Esophagus muscularis mucosa (tissue), 4 donors: Measurements from ENCODE around the gene PPARG. TPM values are rescaled to one million over a fixed set of nuclear protein-coding genes. Genes with fewer than 3 reads are reported as not detected.
A peak's percentile ranks its signal among the peaks of the same experiment; 100 is the strongest.

Experiments used
- DNase-seq: peaks from one replicate; pipeline ENCODE4 v3.0.0-alpha.2; 2017; ENCODE audit errors: extremely low spot score
- H3K27ac ChIP-seq, 4 donors: fragments of 200-600 bp; sonication (generic); replicated peaks in 1 of 4; 1 replicate in 3 of 4; 2 replicates in 1 of 4; pipeline ENCODE4 v1.5.1; 2016 to 2019; ENCODE audit warnings: mild to moderate bottlenecking in 1 of 4
- H3K27me3 ChIP-seq, 4 donors: fragments of 200-600 bp; sonication (generic); one replicate each; pipeline versions ENCODE4 v1.5.1 to v1.6.0; 2016 to 2019
- H3K36me3 ChIP-seq, 4 donors: fragments of 200-600 bp; sonication (generic); one replicate each; pipeline ENCODE4 v1.5.1; 2016 to 2019
- H3K4me1 ChIP-seq, 4 donors: fragments of 200-600 bp; sonication (generic); one replicate each; pipeline ENCODE4 v1.5.1; 2016 to 2019
- H3K4me3 ChIP-seq, 4 donors: fragments of 200-600 bp; sonication (generic); 1 replicate in 2 of 4; 2 replicates in 2 of 4; pipeline ENCODE4 v1.5.1; 2016 to 2019; ENCODE audit warnings: mild to moderate bottlenecking in 4 of 4, moderate library complexity in 1 of 4
- H3K9me3 ChIP-seq, 4 donors: fragments of 200-600 bp; sonication (generic); 1 replicate in 3 of 4; 2 replicates in 1 of 4; pipeline ENCODE4 v1.5.1; 2016 to 2019
- EP300 ChIP-seq: sonication (generic); formaldehyde crosslinking; IDR thresholded peaks from one replicate; pipeline ENCODE4 v1.6.1; 2017; ENCODE audit warnings: antibody characterized with exemption
- POLR2A ChIP-seq: fragments of 450-650 bp; IDR thresholded peaks from one replicate; pipeline ENCODE4 v1.6.1; 2017; ENCODE audit warnings: antibody characterized with exemption, moderate library complexity, mild to moderate bottlenecking, low read depth
- POLR2AphosphoS5 ChIP-seq, 2 donors: sonication (generic); formaldehyde crosslinking; IDR thresholded peaks; one replicate each; pipeline ENCODE4 v1.6.1; 2017; ENCODE audit warnings: antibody characterized with exemption in 2 of 2
- WGBS: methylation state at CpG from one replicate; pipeline ENCODE4 v1.1.5; 2018; 5-methylcytosine and 5-hydroxymethylcytosine counted together
- intact Hi-C: fragments of 100-400 bp; cut with DNase I; formaldehyde crosslinking; loops from one replicate; pipeline ENCODE4 v1.15.1; 2023
- total RNA-seq, 4 donors: library from RNA; depleted of rRNA; stranded (reverse); fragments of >200 nt; gene quantifications; one replicate each; pipeline versions ENCODE4 v1.1.0 to v1.2.1, GENCODE V29; 2016
- TF ChIP-seq, protein P1 (sequence below), 3 experiments: fragments of 200-600 bp in 2 of 3; fragments of 450-650 bp in 1 of 3; sonication (generic) in 2 of 3; IDR thresholded peaks; one replicate each; pipeline ENCODE4 v1.5.1; 2017 to 2019; ENCODE audit warnings: antibody characterized with exemption in 3 of 3, mild to moderate bottlenecking in 2 of 3, moderate library complexity in 1 of 3

Gene PPARG
- total RNA-seq, 4 donors from 2014 or later, result 3.7 to 10.6 (median 8.8) TPM

DNA sequence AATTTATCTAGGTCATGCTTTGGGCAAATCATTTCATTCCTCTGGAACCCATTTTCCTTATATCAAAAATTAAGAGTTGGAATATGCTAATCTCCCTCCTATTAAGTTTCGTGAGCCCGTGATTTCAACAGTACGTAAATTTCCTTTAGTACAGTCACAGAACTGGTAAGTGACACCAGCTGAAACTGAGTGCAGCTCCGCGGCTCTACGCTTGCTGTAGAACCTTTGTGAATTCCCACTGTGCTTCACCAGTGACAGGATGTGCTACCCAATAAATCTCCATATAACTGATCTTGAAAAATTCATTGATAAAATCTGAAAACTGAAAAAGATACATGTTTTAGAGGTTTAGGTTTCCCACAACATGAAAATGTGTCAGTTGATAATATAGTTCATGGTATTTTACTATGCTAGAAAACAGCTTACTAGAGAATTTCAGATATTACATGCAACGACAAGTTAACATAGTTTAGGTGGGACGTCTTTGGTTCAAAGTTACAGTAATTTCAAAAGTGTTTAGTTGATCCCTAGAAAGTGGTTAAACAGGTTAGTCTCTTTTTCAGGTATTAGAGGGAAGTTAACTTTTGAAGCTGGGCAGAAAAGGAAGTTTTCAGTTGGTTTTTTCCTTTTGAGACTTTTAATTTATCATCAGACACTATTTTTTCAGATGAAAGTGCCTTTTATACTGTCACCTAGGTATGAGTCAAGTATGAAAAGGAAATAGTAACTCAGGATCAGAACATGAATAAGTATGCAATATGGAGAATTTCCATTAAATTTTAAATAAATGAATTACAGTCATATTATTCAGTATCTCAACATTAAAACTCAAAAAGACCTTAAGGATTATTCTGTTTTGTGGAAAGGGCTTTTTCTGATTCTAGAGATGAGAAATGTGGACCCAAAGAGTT, 57.0 kb downstream of the PPARG start:
- Histone ChIP-seq H3K4me1 (peaks cover 0 to 4% (median 1%) of the 10 kb centered on the region in 4 donors), H3K4me3 (no peak overlapping the region), H3K27ac (no peak overlapping the region), H3K9me3 (no peaks in the 10 kb centered on the region), H3K27me3 (peaks cover 0 to 4% (median 0%) of the 10 kb centered on the region in 4 donors), H3K36me3 (no peaks in the 10 kb centered on the region)
- intact Hi-C loops, result no loop called here
- TF ChIP-seq POLR2AphosphoS5 (IDR thresholded peaks at IDR 0.05), result no peak
- TF ChIP-seq POLR2A, result no peak
- TF ChIP-seq EP300, result no peak
- TF ChIP-seq, protein P1, sequence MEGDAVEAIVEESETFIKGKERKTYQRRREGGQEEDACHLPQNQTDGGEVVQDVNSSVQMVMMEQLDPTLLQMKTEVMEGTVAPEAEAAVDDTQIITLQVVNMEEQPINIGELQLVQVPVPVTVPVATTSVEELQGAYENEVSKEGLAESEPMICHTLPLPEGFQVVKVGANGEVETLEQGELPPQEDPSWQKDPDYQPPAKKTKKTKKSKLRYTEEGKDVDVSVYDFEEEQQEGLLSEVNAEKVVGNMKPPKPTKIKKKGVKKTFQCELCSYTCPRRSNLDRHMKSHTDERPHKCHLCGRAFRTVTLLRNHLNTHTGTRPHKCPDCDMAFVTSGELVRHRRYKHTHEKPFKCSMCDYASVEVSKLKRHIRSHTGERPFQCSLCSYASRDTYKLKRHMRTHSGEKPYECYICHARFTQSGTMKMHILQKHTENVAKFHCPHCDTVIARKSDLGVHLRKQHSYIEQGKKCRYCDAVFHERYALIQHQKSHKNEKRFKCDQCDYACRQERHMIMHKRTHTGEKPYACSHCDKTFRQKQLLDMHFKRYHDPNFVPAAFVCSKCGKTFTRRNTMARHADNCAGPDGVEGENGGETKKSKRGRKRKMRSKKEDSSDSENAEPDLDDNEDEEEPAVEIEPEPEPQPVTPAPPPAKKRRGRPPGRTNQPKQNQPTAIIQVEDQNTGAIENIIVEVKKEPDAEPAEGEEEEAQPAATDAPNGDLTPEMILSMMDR (IDR thresholded peaks at IDR 0.05), result no peak
- no peak for DNase-seq
- 86% methylated on average over 8 of the region's 8 CpGs for WGBS

DNA sequence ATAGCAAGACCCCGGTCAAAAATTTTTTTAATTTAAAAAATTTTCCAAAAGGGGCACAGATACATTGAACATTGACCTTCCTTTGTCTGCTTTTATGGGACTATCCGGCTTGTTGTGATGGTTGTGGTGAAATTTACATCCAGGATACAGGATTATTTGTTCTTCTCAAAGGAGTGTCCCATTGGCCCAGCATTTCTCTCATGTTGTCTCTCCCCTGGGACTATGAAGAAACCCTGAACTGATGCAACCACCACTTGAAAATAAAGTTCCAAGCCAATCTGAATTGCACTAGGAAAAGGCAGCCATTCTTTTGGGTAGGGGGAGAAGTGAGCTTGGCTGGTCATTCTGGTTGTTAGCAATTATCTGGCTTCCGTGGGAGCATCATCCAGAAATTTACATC, 58.4 kb downstream of the PPARG start:
- peaks cover 0 to 17% (median 8%) of the 10 kb centered on the region in 4 donors for H3K4me1 ChIP-seq
- peaks cover 0 to 4% (median 0%) of the 10 kb centered on the region in 4 donors for H3K27me3 ChIP-seq
- no peak for DNase-seq
- no peaks in the 10 kb centered on the region for H3K9me3 ChIP-seq
- WGBS, result 92% methylated on average over 3 of the region's 3 CpGs
- H3K27ac ChIP-seq, result no peak overlapping the region
- no peak overlapping the region for H3K4me3 ChIP-seq
- TF ChIP-seq EP300 (no peak), POLR2AphosphoS5 (IDR thresholded peaks at IDR 0.05) (no peak), POLR2A (no peak)
- TF ChIP-seq, protein P1 (IDR thresholded peaks at IDR 0.05), result no peak
- no peaks in the 10 kb centered on the region for H3K36me3 ChIP-seq
- intact Hi-C loops, result no loop called here

DNA sequence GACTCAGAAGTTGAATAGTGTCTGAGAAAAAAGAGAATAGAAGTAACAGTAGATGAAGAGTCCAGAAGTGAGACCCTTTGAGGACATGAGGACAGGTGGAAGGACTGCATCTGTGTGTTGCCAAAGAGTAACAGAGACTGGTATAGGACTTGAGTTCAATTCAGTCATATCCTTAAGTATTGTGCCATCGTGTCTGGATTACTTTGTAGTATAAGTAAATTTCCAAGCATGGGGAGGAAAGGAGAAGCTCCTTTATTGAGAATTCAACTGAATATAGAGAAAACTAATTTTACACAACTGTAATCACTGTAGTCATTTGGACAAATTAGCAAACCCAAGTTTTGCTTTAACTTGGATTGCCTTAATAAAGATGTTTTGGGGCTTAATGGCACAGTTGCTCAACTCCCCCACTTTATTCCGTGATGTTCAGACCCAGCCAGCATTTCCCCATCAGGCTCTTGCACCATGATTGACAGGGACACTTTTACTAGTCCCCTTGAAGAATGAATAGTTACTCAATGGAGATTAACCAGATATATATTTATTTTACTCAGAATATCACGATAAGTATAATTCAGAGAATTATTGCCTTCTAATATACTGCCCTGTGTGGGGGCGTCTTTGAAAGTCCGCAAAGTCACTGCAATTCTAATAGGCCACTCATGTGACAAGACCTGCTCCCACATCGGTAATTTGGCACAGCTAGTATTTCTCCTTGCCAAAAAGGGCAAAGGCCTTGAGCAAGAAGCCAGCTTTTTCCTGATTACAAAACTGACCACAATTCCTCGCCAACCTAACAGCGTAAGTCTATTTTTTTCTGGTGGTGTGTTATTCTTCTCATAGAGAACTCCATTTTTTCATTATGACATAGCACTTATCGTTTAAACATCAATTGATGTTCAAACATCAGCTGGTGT, 61.3 kb downstream of the PPARG start:
- TF ChIP-seq EP300, result no peak
- TF ChIP-seq POLR2AphosphoS5 (IDR thresholded peaks at IDR 0.05), result peak; percentile 33 to 46
- H3K36me3 ChIP-seq, result no peaks in the 10 kb centered on the region
- H3K4me1 ChIP-seq, result peaks cover 0 to 29% (median 10%) of the 10 kb centered on the region in 4 donors
- intact Hi-C loops, result no loop called here
- H3K27me3 ChIP-seq, result peaks cover 0 to 4% (median 0%) of the 10 kb centered on the region in 4 donors
- H3K27ac ChIP-seq, result no peak overlapping the region
- 51% methylated on average over 9 of the region's 9 CpGs for WGBS
- no peak overlapping the region for H3K4me3 ChIP-seq
- no peaks in the 10 kb centered on the region for H3K9me3 ChIP-seq
- no peak for DNase-seq

DNA sequence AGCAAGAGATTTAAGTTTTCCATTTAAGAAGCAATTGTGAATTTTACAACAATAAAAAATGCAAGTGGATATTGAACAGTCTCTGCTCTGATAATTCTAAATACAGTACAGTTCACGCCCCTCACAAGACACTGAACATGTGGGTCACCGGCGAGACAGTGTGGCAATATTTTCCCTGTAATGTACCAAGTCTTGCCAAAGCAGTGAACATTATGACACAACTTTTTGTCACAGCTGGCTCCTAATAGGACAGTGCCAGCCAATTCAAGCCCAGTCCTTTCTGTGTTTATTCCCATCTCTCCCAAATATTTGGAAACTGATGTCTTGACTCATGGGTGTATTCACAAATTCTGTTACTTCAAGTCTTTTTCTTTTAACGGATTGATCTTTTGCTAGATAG, 62.3 kb downstream of the PPARG start:
- TF ChIP-seq EP300, result no peak
- TF ChIP-seq POLR2AphosphoS5 (IDR thresholded peaks at IDR 0.05), result no peak
- TF ChIP-seq, protein P1 (IDR thresholded peaks at IDR 0.05), result no peak
- TF ChIP-seq POLR2A, result no peak
- intact Hi-C loops, result no loop called here
- 66% methylated on average over 4 of the region's 4 CpGs for WGBS
- Histone ChIP-seq H3K36me3 (no peaks in the 10 kb centered on the region), H3K27ac (no peak overlapping the region), H3K27me3 (peaks cover 0 to 4% (median 0%) of the 10 kb centered on the region in 4 donors), H3K4me3 (no peak overlapping the region), H3K9me3 (no peaks in the 10 kb centered on the region), H3K4me1 (peaks cover 0 to 29% (median 10%) of the 10 kb centered on the region in 4 donors)
- DNase-seq, result no peak

DNA sequence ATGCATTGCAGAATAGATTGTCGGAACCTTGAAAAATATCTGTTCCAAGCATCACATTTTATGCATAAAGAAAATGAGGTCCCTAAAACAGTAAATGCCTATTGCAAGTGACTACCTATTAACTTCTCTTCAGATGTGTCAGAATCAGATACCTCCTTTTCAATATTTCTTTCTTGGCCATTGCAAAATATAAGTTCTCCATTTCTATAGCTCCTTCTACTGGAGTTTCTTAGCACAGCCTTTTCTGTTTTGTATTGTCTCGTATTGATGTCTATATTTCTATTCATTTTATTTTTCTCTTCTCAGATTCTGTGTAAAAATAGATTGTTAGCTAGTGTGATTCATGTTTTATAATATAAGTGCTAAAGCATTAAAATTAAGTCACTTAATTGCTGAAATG, 63.4 kb downstream of the PPARG start:
- Histone ChIP-seq H3K4me3 (no peak overlapping the region), H3K9me3 (no peaks in the 10 kb centered on the region), H3K27ac (no peak overlapping the region), H3K4me1 (peaks cover 0 to 29% (median 10%) of the 10 kb centered on the region in 4 donors), H3K27me3 (no peaks in the 10 kb centered on the region), H3K36me3 (no peaks in the 10 kb centered on the region)
- TF ChIP-seq EP300 (no peak), POLR2AphosphoS5 (IDR thresholded peaks at IDR 0.05) (no peak), POLR2A (no peak)
- TF ChIP-seq, protein P1 (IDR thresholded peaks at IDR 0.05), result no peak
- WGBS, result 83% methylated on average over 2 of the region's 2 CpGs
- DNase-seq, result no peak
- intact Hi-C loops, result no loop called here
